Skeletal muscle tissue (tissue), 4 donors: ENCODE results near the gene RFPL2. TPM values are rescaled to one million over a fixed set of nuclear protein-coding genes. Genes with fewer than 3 reads are reported as not detected.

Experiments used
- H3K27ac ChIP-seq: one replicate; pipeline ENCODE4 v1.7.0; 2013; ENCODE audit warnings: mild to moderate bottlenecking, low read depth, low read length, inconsistent platforms
- H3K27me3 ChIP-seq, 3 donors: one replicate each; pipeline ENCODE4 v1.7.0; 2013; ENCODE audit warnings: low read length in 3 of 3; ENCODE audit not compliant: control insufficient read depth in 3 of 3, insufficient read depth in 3 of 3
- H3K36me3 ChIP-seq, 3 donors: one replicate each; pipeline ENCODE4 v1.7.0; 2013; ENCODE audit warnings: low read length in 3 of 3; ENCODE audit not compliant: control insufficient read depth in 3 of 3, insufficient read depth in 3 of 3
- H3K4me1 ChIP-seq, 3 donors: one replicate each; pipeline ENCODE4 v1.7.0; 2013; ENCODE audit warnings: low read length in 3 of 3, mild to moderate bottlenecking in 3 of 3; ENCODE audit not compliant: control insufficient read depth in 3 of 3, insufficient read depth in 3 of 3
- H3K4me3 ChIP-seq, 3 donors: one replicate each; pipeline ENCODE4 v1.7.0; 2013; ENCODE audit warnings: low read length in 3 of 3
- H3K9ac ChIP-seq, 3 donors: one replicate each; pipeline ENCODE4 v1.7.0; 2013; ENCODE audit warnings: low read length in 3 of 3, mild to moderate bottlenecking in 3 of 3, moderate library complexity in 2 of 3, low read depth in 1 of 3
- H3K9me3 ChIP-seq, 3 donors: one replicate each; pipeline ENCODE4 v1.7.0; 2013; ENCODE audit warnings: low read length in 3 of 3; ENCODE audit not compliant: control insufficient read depth in 3 of 3
- total RNA-seq: library from RNA; depleted of rRNA; stranded (reverse); fragments of >200 nt; gene quantifications from one replicate; pipeline ENCODE4 v1.2.3, GENCODE V29; 2014
- donor health status: Osteomylitis.

The RFPL2 gene
- not detected for total RNA-seq

- Histone ChIP-seq H3K4me3 (no peak within 1 kb of the TSS), H3K27me3 (peaks cover 22 to 34% (median 30%) of the 10 kb centered on the region in 3 donors), H3K9ac (no peak within 1 kb of the TSS)
Observed at GRCh38 chr22:32204856-32205722, at the start of gene RFPL2. RFPL2 (minus strand) TSS chr22:32205073; CDS start chr22:32202451, 2,622 bp downstream.

GRCh38 chr22:32249231-32249630 is 44.4 kb upstream of the RFPL2 start:
- H3K9ac ChIP-seq, result no peak overlapping the region
- no peak overlapping the region for H3K27ac ChIP-seq
- H3K4me1 ChIP-seq, result peaks cover 0 to 5% (median 0%) of the 10 kb centered on the region in 3 donors
- peaks cover 0 to 3% (median 0%) of the 10 kb centered on the region in 3 donors for H3K27me3 ChIP-seq
- H3K36me3 ChIP-seq, result no peaks in the 10 kb centered on the region
- no peak overlapping the region for H3K4me3 ChIP-seq
- no peaks in the 10 kb centered on the region for H3K9me3 ChIP-seq

More at GRCh38 chr22:32204856-32205722, at the start of gene RFPL2:
- Histone ChIP-seq H3K4me1 (peaks cover 5 to 11% (median 8%) of the 10 kb centered on the region in 3 donors), H3K36me3 (no peaks in the 10 kb centered on the region), H3K27ac (no peak within 1 kb of the TSS), H3K9me3 (no peaks in the 10 kb centered on the region)

- Histone ChIP-seq H3K9me3 (no peaks in the 10 kb centered on the region), H3K27ac (no peak overlapping the region), H3K4me1 (peaks cover 0 to 5% (median 0%) of the 10 kb centered on the region in 3 donors), H3K9ac (no peak overlapping the region), H3K4me3 (no peak overlapping the region), H3K36me3 (no peaks in the 10 kb centered on the region), H3K27me3 (peaks cover 0 to 3% (median 0%) of the 10 kb centered on the region in 3 donors)
Observed at GRCh38 chr22:32248276-32248675, 43.4 kb upstream of the RFPL2 start.

DNA sequence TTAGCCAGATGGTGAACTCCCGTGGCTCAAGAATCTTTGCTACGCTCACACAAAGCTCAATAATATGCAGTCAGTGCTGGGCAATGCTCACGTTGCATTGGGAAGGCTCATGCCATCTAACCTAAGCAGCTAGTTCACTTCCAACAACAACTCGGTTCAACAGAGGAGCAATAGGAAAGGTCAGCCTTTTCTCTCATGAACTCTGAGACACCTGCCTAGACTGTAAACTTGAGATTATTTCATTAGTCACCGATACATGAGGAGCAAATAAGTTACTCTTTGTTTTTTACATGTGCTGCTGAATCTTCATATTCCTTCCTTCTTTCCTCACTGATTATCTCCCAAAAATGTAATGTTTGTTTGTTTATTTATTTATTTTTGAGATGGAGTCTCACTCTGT is 41.3 kb upstream of the RFPL2 start:
- Histone ChIP-seq H3K9me3 (no peaks in the 10 kb centered on the region), H3K4me3 (no peak overlapping the region), H3K36me3 (no peaks in the 10 kb centered on the region), H3K9ac (no peak overlapping the region), H3K4me1 (peaks cover 0 to 5% (median 0%) of the 10 kb centered on the region in 3 donors), H3K27me3 (peaks cover 0 to 3% (median 0%) of the 10 kb centered on the region in 3 donors), H3K27ac (no peak overlapping the region)

DNA sequence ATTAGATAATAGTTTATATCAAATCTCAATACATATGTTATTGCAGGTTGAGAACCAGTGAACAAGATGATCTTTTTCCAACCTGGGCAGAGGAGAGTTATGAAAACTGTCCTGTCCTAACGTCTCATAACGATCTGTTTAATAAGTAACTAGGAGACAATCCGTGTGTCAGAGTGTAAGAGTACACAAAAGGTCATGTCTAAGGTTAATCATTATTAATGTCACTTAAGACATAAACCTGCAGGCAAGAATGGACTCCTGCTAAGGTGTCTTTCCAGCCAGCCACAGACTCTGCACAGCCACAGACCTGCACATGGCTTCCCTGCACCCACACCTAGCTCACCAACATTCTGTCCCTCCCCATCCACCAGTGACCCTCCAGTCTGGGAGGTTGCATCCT is 40.2 kb upstream of the RFPL2 start:
- H3K9me3 ChIP-seq, result no peaks in the 10 kb centered on the region
- H3K9ac ChIP-seq, result no peak overlapping the region
- peaks cover 0 to 5% (median 0%) of the 10 kb centered on the region in 3 donors for H3K4me1 ChIP-seq
- no peak overlapping the region for H3K27ac ChIP-seq
- H3K27me3 ChIP-seq, result peaks cover 0 to 3% (median 0%) of the 10 kb centered on the region in 3 donors
- H3K36me3 ChIP-seq, result no peaks in the 10 kb centered on the region
- no peak overlapping the region for H3K4me3 ChIP-seq

DNA sequence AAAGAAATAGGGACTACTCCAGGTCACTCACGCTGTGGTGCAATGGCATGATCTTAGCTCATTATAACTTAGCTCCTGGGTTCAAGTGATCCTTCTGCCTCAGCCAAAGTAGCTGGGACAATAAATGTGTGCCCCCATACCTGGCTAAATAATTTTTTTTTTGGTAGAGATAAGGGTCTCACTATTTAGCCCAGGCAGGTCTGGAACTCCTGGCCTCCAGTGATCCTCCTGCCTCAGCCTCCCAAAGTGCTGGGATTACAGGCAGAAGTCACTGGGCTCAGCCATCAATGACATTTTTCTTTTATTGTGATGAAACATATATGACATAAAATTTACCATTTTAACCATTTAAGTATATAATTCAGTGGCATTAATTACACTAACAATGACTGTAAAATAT is 39.7 kb upstream of the RFPL2 start:
- Histone ChIP-seq H3K4me3 (no peak overlapping the region), H3K27me3 (peaks cover 0 to 3% (median 0%) of the 10 kb centered on the region in 3 donors), H3K9me3 (no peaks in the 10 kb centered on the region), H3K4me1 (peaks cover 0 to 5% (median 0%) of the 10 kb centered on the region in 3 donors), H3K36me3 (no peaks in the 10 kb centered on the region), H3K9ac (no peak overlapping the region), H3K27ac (no peak overlapping the region)

DNA sequence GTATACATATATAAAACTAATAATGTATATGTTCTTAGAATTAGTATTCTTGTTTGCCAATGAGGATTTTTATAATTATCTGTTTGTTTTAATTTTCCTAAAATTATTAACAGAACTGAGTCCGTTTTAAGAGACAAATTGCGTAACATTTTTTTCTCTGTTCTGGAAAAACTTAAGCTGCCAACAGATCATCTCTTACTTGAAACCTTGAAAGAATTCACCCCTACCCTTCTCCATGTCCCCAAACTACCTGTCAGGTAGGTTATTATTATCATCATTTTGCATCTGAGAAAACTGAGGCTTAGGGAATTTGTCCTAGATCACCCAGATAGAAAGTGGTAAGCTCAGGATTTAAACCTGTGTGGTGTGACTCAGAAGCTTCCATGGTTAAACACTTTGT is 35.6 kb upstream of the RFPL2 start:
- Histone ChIP-seq H3K27me3 (peaks cover 0 to 5% (median 3%) of the 10 kb centered on the region in 3 donors), H3K9ac (no peak overlapping the region), H3K4me1 (no peaks in the 10 kb centered on the region), H3K27ac (no peak overlapping the region), H3K9me3 (no peaks in the 10 kb centered on the region), H3K36me3 (no peaks in the 10 kb centered on the region), H3K4me3 (no peak overlapping the region)

DNA sequence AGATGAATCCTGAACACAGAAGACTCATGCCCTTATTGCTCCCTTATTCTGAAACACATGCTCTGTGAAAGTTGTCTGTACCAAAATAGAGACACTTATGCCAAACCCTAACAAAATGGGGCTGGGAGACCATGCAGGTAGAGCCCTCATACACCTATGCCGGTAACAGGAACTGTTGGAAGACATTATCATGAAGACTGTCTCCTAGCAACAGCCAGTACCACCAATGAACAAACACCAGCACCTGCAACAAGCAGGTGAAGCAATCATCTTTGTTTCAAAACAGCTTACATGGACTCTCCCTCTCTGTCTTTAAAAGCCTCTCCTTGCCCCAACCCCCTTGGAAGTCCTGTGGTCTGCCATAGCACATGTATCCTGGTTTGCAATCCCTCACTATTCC is 33.0 kb upstream of the RFPL2 start:
- H3K36me3 ChIP-seq, result no peaks in the 10 kb centered on the region
- H3K4me1 ChIP-seq, result no peaks in the 10 kb centered on the region
- no peaks in the 10 kb centered on the region for H3K9me3 ChIP-seq
- peaks cover 2 to 5% (median 3%) of the 10 kb centered on the region in 3 donors for H3K27me3 ChIP-seq
- H3K27ac ChIP-seq, result no peak overlapping the region
- no peak overlapping the region for H3K9ac ChIP-seq
- H3K4me3 ChIP-seq, result no peak overlapping the region

DNA sequence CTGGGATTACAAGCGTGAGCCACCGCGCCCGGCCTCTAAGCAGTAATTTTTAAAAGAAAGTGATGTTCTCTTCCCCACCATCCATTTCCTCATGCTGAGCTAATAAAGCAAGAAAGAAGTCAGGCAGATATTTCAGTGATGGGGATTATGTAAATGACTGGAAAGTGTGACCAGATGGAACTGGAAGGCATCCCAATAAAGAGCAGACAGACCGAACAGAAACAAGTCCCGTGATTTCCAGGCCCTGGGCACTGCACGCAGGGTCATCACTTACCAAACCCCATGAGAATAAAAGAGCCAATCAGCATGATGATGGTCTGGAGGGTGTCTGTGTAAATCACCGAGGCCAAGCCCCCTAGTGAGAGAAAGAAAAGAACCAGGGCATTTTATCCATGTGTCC is 32.1 kb upstream of the RFPL2 start:
- H3K4me3 ChIP-seq, result no peak overlapping the region
- H3K9ac ChIP-seq, result no peak overlapping the region
- peaks cover 5 to 7% (median 6%) of the 10 kb centered on the region in 3 donors for H3K27me3 ChIP-seq
- no peaks in the 10 kb centered on the region for H3K9me3 ChIP-seq
- no peaks in the 10 kb centered on the region for H3K4me1 ChIP-seq
- H3K36me3 ChIP-seq, result no peaks in the 10 kb centered on the region
- no peak overlapping the region for H3K27ac ChIP-seq

GRCh38 chr22:32233091-32233490 is 28.2 kb upstream of the RFPL2 start:
- no peaks in the 10 kb centered on the region for H3K4me1 ChIP-seq
- no peak overlapping the region for H3K9ac ChIP-seq
- H3K27ac ChIP-seq, result no peak overlapping the region
- H3K36me3 ChIP-seq, result no peaks in the 10 kb centered on the region
- no peak overlapping the region for H3K4me3 ChIP-seq
- H3K27me3 ChIP-seq, result peaks cover 0 to 7% (median 6%) of the 10 kb centered on the region in 3 donors
- H3K9me3 ChIP-seq, result no peaks in the 10 kb centered on the region
